Nephron (organoid): ENCODE measurements around the gene COMMD3.
A peak's percentile ranks its signal among the peaks of the same experiment; 100 is the strongest.

Experiments
- H3K27ac Mint-ChIP-seq, 3 experiments: 2 replicates each; pipeline ENCODE4 v1.8.0; 2020; ENCODE audit warnings: mixed read lengths in 3 of 3, mild to moderate bottlenecking in 2 of 3, moderate library complexity in 1 of 3
- H3K27me3 Mint-ChIP-seq: 2 replicates; pipeline ENCODE4 v1.8.0; 2021; ENCODE audit warnings: low read depth, mild to moderate bottlenecking, moderate library complexity, mixed read lengths
- H3K36me3 Mint-ChIP-seq: 2 replicates; pipeline ENCODE4 v1.8.0; 2020; ENCODE audit warnings: low read depth, mixed read lengths
- H3K4me1 Mint-ChIP-seq: 2 replicates; pipeline ENCODE4 v1.8.0; 2020; ENCODE audit warnings: mixed read lengths
- H3K4me3 Mint-ChIP-seq, 3 experiments: 2 replicates each; pipeline ENCODE4 v1.8.0; 2020; ENCODE audit warnings: mild to moderate bottlenecking in 3 of 3, mixed read lengths in 3 of 3, moderate library complexity in 2 of 3
- H3K9me3 Mint-ChIP-seq: 2 replicates; pipeline ENCODE4 v1.8.0; 2020; ENCODE audit warnings: mixed read lengths
- CTCF ChIP-seq, 3 experiments: fragments of 200-600 bp; sonication (generic); IDR thresholded peaks; one replicate each; pipeline ENCODE4 v1.5.0; 2021; ENCODE audit warnings: antibody characterized with exemption in 3 of 3; ENCODE audit not compliant: unreplicated experiment in 3 of 3

Gene COMMD3

DNA sequence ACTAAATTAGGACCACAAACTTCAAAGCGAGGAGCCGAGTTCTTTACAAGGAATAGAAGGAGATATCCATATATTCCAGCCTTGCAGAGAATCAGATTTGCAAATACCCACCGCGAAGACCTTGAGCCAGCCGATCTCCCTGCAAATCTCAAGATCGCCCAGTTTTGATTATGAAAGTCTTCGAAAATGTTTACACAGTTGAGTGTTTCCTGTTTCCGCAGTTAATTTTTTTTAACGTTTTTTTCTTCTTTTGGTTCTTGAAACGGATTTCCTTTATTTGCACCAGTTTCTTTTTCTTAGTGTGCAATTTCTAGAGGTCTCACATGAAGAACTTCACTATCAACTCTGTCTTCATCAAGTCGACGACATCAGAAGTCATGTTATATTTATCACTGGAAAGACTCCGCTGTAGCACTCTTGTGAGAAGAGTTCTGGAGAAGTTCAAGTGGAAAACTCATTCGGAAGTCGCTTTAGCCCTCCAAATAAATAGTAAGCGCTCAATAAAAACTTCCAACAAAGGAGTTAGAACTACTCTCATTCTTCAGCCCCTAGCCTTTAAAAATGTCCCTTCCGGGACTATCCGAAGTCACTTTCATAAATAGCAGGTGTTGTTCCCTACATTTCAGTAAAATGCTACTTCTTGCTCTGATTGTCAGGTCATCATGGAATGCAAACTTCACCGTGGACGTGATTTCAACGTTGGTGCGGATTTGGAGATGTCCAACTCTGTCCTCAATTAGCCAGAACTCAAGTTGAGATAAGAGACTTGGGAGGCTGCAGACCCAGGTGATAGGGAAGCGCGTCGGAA lies 17.2 kb downstream of the COMMD3 start:
- peaks cover 79% of the 10 kb centered on the region for H3K27me3 Mint-ChIP-seq
- peaks cover 12% of the 10 kb centered on the region for H3K9me3 Mint-ChIP-seq
- no peak overlapping the region for H3K27ac Mint-ChIP-seq
- H3K4me3 Mint-ChIP-seq, result peak overlapping the region; percentile 56 to 81 (median 71)
- no peak for TF ChIP-seq CTCF (IDR thresholded peaks at IDR 0.05; ENCODE audit: unreplicated experiment in 3 of 3)
- peaks cover 9% of the 10 kb centered on the region for H3K4me1 Mint-ChIP-seq
- peaks cover 36% of the 10 kb centered on the region for H3K36me3 Mint-ChIP-seq

- Mint-ChIP-seq H3K27ac (no peak overlapping the region), H3K9me3 (peaks cover 12% of the 10 kb centered on the region), H3K27me3 (peaks cover 84% of the 10 kb centered on the region), H3K4me3 (peak overlapping the region; percentile 56 to 81 (median 71)), H3K4me1 (peaks cover 9% of the 10 kb centered on the region), H3K36me3 (peaks cover 36% of the 10 kb centered on the region)
- TF ChIP-seq CTCF (IDR thresholded peaks at IDR 0.05; ENCODE audit: unreplicated experiment in 3 of 3), result no peak
Measured at GRCh38 chr10:22333975-22334282, 17.7 kb downstream of the COMMD3 start.

GRCh38 chr10:22334414-22335172 lies 18.4 kb downstream of the COMMD3 start:
- H3K9me3 Mint-ChIP-seq, result peaks cover 12% of the 10 kb centered on the region
- no peak for TF ChIP-seq CTCF (IDR thresholded peaks at IDR 0.05; ENCODE audit: unreplicated experiment in 3 of 3)

GRCh38 chr10:22335173-22335933 lies 19.2 kb downstream of the COMMD3 start:
- Mint-ChIP-seq H3K9me3 (peaks cover 12% of the 10 kb centered on the region), H3K36me3 (peaks cover 25% of the 10 kb centered on the region), H3K4me1 (peaks cover 13% of the 10 kb centered on the region), H3K27ac (peak overlapping the region in 1 of 3 experiments; percentile 80), H3K4me3 (peak overlapping the region; percentile 78 to 84 (median 78)), H3K27me3 (peaks cover 92% of the 10 kb centered on the region)
- TF ChIP-seq CTCF (IDR thresholded peaks at IDR 0.05; ENCODE audit: unreplicated experiment in 3 of 3), result peak in 1 of 3 experiments; percentile 25

More at GRCh38 chr10:22334414-22335172, 18.4 kb downstream of the COMMD3 start:
- peaks cover 30% of the 10 kb centered on the region for H3K36me3 Mint-ChIP-seq
- peaks cover 9% of the 10 kb centered on the region for H3K4me1 Mint-ChIP-seq
- peak overlapping the region; percentile 78 to 84 (median 78) for H3K4me3 Mint-ChIP-seq
- no peak overlapping the region for H3K27ac Mint-ChIP-seq
- peaks cover 86% of the 10 kb centered on the region for H3K27me3 Mint-ChIP-seq

- H3K4me1 Mint-ChIP-seq, result peaks cover 26% of the 10 kb centered on the region
- H3K9me3 Mint-ChIP-seq, result peaks cover 4% of the 10 kb centered on the region
- peaks cover 5% of the 10 kb centered on the region for H3K36me3 Mint-ChIP-seq
- peak overlapping the region; percentile 58 to 68 (median 58) for H3K4me3 Mint-ChIP-seq
- TF ChIP-seq CTCF (IDR thresholded peaks at IDR 0.05; ENCODE audit: unreplicated experiment in 3 of 3), result no peak
- peaks cover 95% of the 10 kb centered on the region for H3K27me3 Mint-ChIP-seq
- H3K27ac Mint-ChIP-seq, result no peak overlapping the region
Measured at GRCh38 chr10:22338185-22338900, 22.2 kb downstream of the COMMD3 start.
